Measurements from ENCODE around the gene VPS13D.
"Not testable (repeated sequence)": the region's sequence is repeated elsewhere in the genome, so short reads cannot be mapped to it uniquely, and the experiment has no call there.

VPS13D gene

DNA sequence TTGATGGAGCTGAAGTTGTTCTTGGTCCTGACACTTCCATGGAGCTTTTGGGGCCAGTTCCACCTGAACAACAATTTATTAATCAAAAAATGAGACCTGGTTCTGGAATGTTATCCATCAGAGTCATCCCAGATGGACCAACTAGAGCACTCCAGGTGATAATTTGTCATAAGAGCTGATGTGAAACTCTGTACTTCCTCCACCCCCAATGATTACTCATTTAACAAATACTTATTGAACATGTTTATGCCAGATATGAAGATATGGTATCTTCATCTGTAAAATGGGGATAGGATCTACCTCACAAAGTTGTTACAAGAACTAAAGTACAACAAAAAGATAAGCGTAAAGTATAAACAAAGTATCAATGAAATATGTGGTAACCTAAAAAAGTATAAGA lies 153.2 kb downstream of the VPS13D start:
- Histone ChIP-seq H3K27me3 (ENCODE audit: control insufficient read depth, insufficient read depth, low read length) (no peaks in the 10 kb centered on the region), H3K4me3 (ENCODE audit: low read length) (no peak overlapping the region), H3K9ac (ENCODE audit: low read depth, low read length) (no peak overlapping the region), H3K4me2 (ENCODE audit: low read length) (no peak overlapping the region), H3K4me1 (ENCODE audit: control insufficient read depth, insufficient read depth, low read length) (peaks cover 7% of the 10 kb centered on the region), H3K36me3 (ENCODE audit: insufficient read depth, low read length) (peaks cover 57% of the 10 kb centered on the region), H3K9me3 (replicated peaks; ENCODE audit: low read length) (peaks cover 15% of the 10 kb centered on the region)

DNA sequence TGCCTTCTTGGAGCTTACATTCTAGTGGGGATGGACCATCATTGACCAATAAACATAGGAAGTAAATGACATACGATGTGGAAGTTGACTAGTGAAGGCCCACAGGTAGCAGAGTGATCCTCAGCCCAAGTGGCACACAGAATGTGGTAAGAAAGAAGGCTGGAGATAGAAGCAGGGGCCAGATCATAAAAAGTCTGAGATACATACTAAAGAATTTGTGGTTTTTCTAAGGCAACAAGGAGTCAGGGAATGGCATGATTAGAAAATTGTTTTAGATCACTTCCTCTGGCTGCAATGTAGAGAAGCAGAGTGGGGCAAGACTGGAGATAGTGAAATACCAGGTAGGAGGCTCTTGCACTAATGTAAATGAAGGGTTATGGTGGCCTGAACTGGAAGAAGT lies 154.0 kb downstream of the VPS13D start:
- no peaks in the 10 kb centered on the region for H3K27me3 ChIP-seq (ENCODE audit: control insufficient read depth, insufficient read depth, low read length)
- H3K4me3 ChIP-seq (ENCODE audit: low read length), result no peak overlapping the region
- H3K9ac ChIP-seq (ENCODE audit: low read depth, low read length), result no peak overlapping the region
- peaks cover 7% of the 10 kb centered on the region for H3K4me1 ChIP-seq (ENCODE audit: control insufficient read depth, insufficient read depth, low read length)
- H3K36me3 ChIP-seq (ENCODE audit: insufficient read depth, low read length), result peaks cover 57% of the 10 kb centered on the region
- H3K9me3 ChIP-seq (replicated peaks; ENCODE audit: low read length), result peaks cover 15% of the 10 kb centered on the region
- no peak overlapping the region for H3K4me2 ChIP-seq (ENCODE audit: low read length)

DNA sequence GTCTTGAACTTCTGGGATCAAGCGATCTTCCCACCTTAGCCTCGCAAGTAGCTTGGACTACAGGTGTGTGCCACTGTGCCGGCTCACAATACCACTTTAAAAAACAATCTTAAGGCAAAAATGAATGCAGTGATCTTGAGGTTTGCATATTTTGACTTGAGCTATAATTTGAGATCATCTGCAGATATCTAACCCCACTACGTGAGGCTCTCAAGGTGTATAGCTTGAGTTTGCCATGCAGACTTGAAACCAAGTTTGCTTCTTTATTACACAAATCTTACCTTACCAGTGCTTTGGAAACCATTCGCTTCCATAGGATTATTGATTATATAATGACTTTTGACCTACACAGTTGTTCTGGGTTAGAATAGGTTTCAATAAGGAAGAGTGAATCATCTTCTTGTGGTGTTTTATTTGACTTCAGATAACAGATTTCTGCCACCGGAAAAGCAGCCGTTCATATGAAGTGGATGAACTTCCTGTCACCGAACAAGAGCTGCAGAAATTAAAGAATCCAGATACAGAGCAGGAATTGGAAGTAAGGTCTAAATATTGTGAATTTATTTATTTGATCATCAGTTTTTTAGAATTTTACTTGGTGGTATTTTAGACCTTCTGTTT lies 155.1 kb downstream of the VPS13D start:
- Histone ChIP-seq H3K9me3 (replicated peaks; ENCODE audit: low read length) (peaks cover 15% of the 10 kb centered on the region), H3K4me1 (ENCODE audit: control insufficient read depth, insufficient read depth, low read length) (peaks cover 7% of the 10 kb centered on the region), H3K36me3 (ENCODE audit: insufficient read depth, low read length) (peaks cover 51% of the 10 kb centered on the region), H3K9ac (ENCODE audit: low read depth, low read length) (no peak overlapping the region), H3K27me3 (ENCODE audit: control insufficient read depth, insufficient read depth, low read length) (no peaks in the 10 kb centered on the region), H3K4me2 (ENCODE audit: low read length) (no peak overlapping the region), H3K4me3 (ENCODE audit: low read length) (no peak overlapping the region)

DNA sequence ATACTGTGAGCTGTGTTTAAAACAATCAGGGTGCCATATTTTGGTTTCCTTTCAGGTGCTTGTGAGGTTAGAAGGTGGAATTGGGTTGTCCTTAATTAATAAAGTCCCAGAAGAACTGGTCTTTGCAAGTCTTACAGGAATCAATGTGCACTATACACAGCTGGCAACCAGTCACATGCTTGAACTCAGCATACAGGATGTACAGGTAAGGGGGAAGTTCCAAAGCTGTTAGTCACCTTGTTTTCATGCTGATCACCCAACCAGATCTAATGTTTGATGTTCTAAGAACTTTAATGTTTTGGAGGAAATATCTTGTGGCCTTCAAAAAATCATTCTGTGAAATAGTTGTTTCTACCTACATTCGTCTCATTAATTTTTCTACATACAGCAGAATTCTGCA lies 156.3 kb downstream of the VPS13D start:
- H3K36me3 ChIP-seq (ENCODE audit: insufficient read depth, low read length), result peaks cover 48% of the 10 kb centered on the region
- no peak overlapping the region for H3K4me3 ChIP-seq (ENCODE audit: low read length)
- no peak overlapping the region for H3K4me2 ChIP-seq (ENCODE audit: low read length)
- H3K4me1 ChIP-seq (ENCODE audit: control insufficient read depth, insufficient read depth, low read length), result peaks cover 7% of the 10 kb centered on the region
- no peaks in the 10 kb centered on the region for H3K27me3 ChIP-seq (ENCODE audit: control insufficient read depth, insufficient read depth, low read length)
- peaks cover 15% of the 10 kb centered on the region for H3K9me3 ChIP-seq (replicated peaks; ENCODE audit: low read length)
- H3K9ac ChIP-seq (ENCODE audit: low read depth, low read length), result no peak overlapping the region

DNA sequence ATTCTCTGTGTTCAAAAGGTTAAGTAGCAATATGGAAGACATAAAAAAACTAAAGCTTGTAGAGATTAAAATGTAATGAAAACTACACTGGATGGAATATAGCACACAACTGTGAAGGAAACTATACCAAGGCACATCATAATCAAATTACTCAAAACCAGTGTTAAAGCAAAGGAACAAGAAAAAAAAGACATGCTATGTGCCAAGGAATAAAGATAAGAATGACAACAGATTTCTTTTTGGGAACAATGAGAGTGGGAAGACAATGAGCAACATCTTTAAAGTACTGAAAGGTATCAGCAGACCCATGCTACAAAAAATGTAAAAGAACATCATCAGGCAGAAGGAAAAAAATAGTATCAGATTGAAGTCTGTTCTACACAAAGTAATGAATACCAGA lies 157.8 kb downstream of the VPS13D start:
- H3K9me3 ChIP-seq (replicated peaks; ENCODE audit: low read length), result peaks cover 15% of the 10 kb centered on the region
- no peak overlapping the region for H3K4me3 ChIP-seq (ENCODE audit: low read length)
- H3K27me3 ChIP-seq (ENCODE audit: control insufficient read depth, insufficient read depth, low read length), result no peaks in the 10 kb centered on the region
- peaks cover 43% of the 10 kb centered on the region for H3K36me3 ChIP-seq (ENCODE audit: insufficient read depth, low read length)
- H3K9ac ChIP-seq (ENCODE audit: low read depth, low read length), result no peak overlapping the region
- peaks cover 7% of the 10 kb centered on the region for H3K4me1 ChIP-seq (ENCODE audit: control insufficient read depth, insufficient read depth, low read length)
- no peak overlapping the region for H3K4me2 ChIP-seq (ENCODE audit: low read length)

DNA sequence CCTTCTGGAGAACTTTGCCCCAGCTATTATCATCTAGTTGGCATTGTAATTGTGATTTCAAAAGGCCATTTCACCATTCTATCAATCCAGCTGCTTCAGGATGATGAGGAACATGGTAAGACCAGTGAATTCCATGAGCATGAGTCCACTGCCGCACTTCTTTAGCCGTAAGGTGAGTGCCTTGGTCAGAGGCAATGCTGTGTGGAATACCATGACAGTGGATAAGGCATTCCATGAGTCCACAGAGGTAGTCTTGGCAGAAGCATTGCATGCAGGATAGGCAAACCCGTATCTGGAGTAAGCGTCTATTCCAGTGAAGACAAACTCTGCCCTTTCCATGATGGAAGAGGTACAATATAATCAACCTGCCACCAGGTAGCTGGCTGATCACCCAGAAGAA lies 160.5 kb downstream of the VPS13D start:
- H3K27me3 ChIP-seq (ENCODE audit: control insufficient read depth, insufficient read depth, low read length); H3K4me2 ChIP-seq (ENCODE audit: low read length); H3K4me1 ChIP-seq (ENCODE audit: control insufficient read depth, insufficient read depth, low read length); H3K9ac ChIP-seq (ENCODE audit: low read depth, low read length); H3K4me3 ChIP-seq (ENCODE audit: low read length): not testable (repeated sequence)
- peaks cover 15% of the 10 kb centered on the region for H3K9me3 ChIP-seq (replicated peaks; ENCODE audit: low read length)
- peaks cover 32% of the 10 kb centered on the region for H3K36me3 ChIP-seq (ENCODE audit: insufficient read depth, low read length)

DNA sequence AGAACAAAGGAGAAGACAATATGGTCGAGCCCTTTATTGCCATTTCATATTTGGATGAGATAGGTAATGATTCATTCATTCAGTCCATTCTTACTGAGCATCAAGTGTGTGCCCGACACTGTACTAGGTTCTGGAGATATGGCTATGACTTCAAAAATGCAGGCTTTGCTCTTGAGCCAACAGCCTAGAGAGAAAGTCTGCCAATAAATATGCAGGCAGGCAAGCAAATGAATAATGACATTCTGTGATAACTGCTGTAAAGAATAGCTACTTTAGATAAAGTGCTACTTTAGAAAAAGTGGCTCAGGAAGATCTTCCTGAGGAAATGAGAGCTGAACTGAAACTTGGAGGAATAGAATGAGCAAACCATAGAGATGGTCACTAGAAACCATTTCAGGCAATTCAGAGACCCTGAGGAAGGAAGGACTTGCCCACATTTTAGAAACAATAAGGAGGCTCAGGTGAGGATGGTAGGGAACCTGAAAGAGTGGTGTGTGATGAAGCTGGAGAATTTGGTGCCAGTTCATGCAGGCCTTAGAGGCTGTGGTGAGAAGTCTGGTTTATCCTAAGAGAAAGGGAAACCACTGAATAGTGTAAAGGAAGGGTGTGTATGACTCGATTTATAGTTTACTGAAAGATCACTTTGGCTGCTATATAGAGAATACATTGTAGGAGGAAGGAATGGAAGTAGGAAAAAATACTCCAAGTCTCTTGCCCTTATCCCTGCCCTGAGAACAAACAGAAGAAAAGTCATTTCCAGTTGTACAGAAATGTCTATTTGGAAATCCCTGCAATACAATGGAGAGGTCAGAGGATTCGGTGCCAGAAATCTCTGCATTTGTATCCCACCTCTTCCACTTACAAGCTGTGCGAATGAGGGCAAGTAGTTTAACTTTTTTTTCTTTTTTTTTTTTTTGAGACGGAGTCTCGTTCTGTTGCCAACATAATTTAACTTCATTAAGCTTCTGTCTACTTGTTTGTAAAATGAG lies 167.9 kb downstream of the VPS13D start:
- Histone ChIP-seq H3K4me1 (ENCODE audit: control insufficient read depth, insufficient read depth, low read length) (no peaks in the 10 kb centered on the region), H3K27me3 (ENCODE audit: control insufficient read depth, insufficient read depth, low read length) (no peaks in the 10 kb centered on the region), H3K4me3 (ENCODE audit: low read length) (no peak overlapping the region), H3K36me3 (ENCODE audit: insufficient read depth, low read length) (peaks cover 11% of the 10 kb centered on the region), H3K9me3 (replicated peaks; ENCODE audit: low read length) (no peaks in the 10 kb centered on the region), H3K9ac (ENCODE audit: low read depth, low read length) (no peak overlapping the region), H3K4me2 (ENCODE audit: low read length) (no peak overlapping the region)

DNA sequence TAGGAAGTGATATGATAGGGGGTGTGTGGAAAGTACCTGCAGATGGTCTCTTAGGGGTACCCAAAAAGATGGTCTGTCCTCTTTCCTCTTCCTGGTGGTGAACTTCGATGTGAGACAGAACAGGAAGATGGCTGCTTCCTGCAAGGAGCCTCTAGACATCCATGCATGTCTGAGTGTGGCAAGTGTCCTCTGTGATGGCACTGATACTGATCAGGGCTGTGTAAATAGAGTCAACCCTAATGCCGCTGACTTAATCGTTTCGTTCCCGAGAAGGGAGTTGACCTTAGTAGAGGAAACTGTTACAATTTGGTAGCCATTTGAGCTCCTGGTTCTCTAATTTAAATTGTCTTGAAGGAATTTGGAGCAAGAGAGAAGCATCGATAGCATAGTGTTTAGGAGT lies 168.6 kb downstream of the VPS13D start:
- no peak overlapping the region for H3K4me2 ChIP-seq (ENCODE audit: low read length)
- no peak overlapping the region for H3K4me3 ChIP-seq (ENCODE audit: low read length)
- no peaks in the 10 kb centered on the region for H3K27me3 ChIP-seq (ENCODE audit: control insufficient read depth, insufficient read depth, low read length)
- no peak overlapping the region for H3K9ac ChIP-seq (ENCODE audit: low read depth, low read length)
- no peaks in the 10 kb centered on the region for H3K9me3 ChIP-seq (replicated peaks; ENCODE audit: low read length)
- no peaks in the 10 kb centered on the region for H3K4me1 ChIP-seq (ENCODE audit: control insufficient read depth, insufficient read depth, low read length)
- H3K36me3 ChIP-seq (ENCODE audit: insufficient read depth, low read length), result peaks cover 18% of the 10 kb centered on the region

DNA sequence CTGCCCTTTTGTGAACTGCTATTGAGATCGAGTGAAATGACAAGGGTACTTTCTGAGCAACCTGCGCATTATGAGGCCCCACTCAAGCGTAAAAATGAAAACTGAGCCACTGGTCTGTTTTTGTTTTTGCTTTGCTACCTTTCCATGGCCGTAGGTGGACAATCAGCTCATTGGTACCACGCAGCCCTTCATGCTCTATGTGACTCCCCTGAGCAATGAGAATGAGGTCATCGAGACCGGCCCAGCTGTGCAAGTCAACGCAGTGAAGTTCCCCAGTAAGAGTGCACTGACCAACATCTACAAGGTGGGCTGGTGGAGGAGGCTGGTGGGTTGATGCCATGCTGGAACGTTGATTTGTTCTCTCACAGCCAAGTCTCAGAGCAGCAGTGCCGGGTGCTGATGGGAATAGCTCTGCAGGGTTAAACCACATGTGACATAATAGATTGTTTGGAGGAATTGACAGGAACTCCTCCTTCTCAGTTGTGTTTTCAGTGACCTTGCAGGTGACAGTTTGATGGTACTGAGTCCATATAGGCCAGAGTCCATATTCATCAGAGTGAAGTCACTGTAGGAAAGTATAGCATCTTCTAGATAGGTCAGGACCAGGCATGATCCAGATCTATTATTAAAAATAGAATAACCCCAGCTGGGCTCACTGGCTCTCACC lies 170.3 kb downstream of the VPS13D start:
- Histone ChIP-seq H3K4me3 (ENCODE audit: low read length) (no peak overlapping the region), H3K36me3 (ENCODE audit: insufficient read depth, low read length) (peaks cover 34% of the 10 kb centered on the region), H3K9me3 (replicated peaks; ENCODE audit: low read length) (no peaks in the 10 kb centered on the region), H3K4me2 (ENCODE audit: low read length) (no peak overlapping the region), H3K4me1 (ENCODE audit: control insufficient read depth, insufficient read depth, low read length) (no peaks in the 10 kb centered on the region), H3K27me3 (ENCODE audit: control insufficient read depth, insufficient read depth, low read length) (no peaks in the 10 kb centered on the region), H3K9ac (ENCODE audit: low read depth, low read length) (no peak overlapping the region)

DNA sequence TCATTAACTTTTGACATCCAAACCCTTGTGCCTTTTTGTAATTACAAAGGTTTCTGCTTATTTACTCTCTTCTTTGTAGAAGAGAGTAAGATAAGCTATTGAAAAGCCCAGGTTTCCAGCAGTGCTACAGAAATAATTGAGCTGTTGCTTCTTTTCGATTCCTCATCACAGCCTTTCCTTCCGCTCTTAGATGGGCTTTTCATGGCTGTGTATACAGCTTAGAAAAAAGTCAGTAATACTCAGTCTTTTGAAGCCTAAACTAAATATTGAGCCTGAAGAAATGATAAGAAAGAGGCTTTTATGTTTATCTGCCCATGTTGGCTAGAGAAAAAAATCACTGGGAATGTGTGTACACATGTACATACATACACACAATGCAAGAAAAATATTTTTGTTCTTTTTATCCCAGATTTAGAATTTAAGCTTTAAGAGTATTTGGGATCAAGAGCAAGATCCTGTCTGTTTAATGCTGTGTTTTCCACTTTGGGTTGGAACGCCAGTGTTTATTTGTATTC lies 172.4 kb downstream of the VPS13D start:
- no peaks in the 10 kb centered on the region for H3K27me3 ChIP-seq (ENCODE audit: control insufficient read depth, insufficient read depth, low read length)
- no peak overlapping the region for H3K9ac ChIP-seq (ENCODE audit: low read depth, low read length)
- H3K4me1 ChIP-seq (ENCODE audit: control insufficient read depth, insufficient read depth, low read length), result peaks cover 3% of the 10 kb centered on the region
- H3K4me3 ChIP-seq (ENCODE audit: low read length), result no peak overlapping the region
- H3K4me2 ChIP-seq (ENCODE audit: low read length), result no peak overlapping the region
- no peaks in the 10 kb centered on the region for H3K9me3 ChIP-seq (replicated peaks; ENCODE audit: low read length)
- H3K36me3 ChIP-seq (ENCODE audit: insufficient read depth, low read length), result peaks cover 38% of the 10 kb centered on the region

DNA sequence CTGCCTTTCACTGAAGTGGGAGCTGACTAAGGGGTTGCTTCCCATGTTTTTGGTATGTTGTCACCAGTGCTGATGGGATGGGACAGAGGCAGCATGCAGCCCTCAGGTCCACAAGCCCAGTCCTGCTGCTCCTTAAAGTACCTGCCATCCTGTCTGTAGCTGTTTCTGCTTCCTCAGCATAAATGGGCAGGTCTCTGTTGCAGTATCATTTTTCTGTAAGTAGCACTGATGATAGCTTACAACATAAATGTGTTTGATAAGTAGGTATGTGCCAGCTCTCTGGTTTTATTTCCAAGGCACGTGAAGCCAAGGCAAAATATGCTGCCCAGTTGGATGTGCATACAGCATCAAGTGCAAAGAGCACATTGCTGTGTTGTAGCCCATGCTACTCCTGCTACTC lies 173.0 kb downstream of the VPS13D start:
- Histone ChIP-seq H3K9me3 (replicated peaks; ENCODE audit: low read length) (no peaks in the 10 kb centered on the region), H3K4me1 (ENCODE audit: control insufficient read depth, insufficient read depth, low read length) (peaks cover 4% of the 10 kb centered on the region), H3K9ac (ENCODE audit: low read depth, low read length) (no peak overlapping the region), H3K4me3 (ENCODE audit: low read length) (no peak overlapping the region), H3K36me3 (ENCODE audit: insufficient read depth, low read length) (peaks cover 38% of the 10 kb centered on the region), H3K4me2 (ENCODE audit: low read length) (no peak overlapping the region), H3K27me3 (ENCODE audit: control insufficient read depth, insufficient read depth, low read length) (no peaks in the 10 kb centered on the region)

All from skeletal muscle satellite cell (primary cell).